ENCODE results near the gene BICDL2.
"Not testable (repeated sequence)": the region's sequence is repeated elsewhere in the genome, so short reads cannot be mapped to it uniquely, and the experiment has no call there.

BICDL2 gene

DNA sequence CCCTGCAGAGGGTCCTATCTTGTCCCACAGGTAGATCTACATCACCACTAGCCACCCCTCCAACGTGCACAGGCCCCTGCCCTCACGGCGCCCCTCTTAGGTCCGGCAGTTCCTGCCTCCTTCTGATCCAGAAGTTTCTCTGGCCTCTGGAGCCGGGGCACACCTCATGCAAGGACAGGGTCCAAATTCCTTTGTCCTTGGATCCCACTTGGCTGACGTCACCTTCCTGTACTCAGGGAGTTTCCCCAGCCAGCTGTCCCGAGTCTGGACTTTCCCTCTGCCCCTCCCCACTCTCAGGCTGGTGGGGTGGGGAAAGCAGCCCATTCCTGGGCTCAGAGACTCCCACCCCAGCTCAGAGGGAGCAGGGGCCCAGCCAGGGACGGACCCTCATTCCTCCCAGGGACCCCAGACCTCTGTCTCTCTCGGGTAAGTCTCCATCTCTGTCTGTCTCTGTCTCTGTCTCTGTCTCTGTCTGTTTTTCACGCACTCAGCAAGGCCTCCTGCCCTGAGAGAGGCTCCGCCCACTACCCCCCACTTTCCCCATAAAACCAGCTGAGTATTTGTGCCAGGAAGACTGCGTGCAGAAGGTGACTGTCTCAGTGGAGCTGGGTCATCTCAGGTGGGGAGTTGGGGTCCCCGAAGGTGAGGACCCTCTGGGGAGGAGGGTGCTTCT is 28.5 kb upstream of the BICDL2 start, which contains the start of gene IL32:
TSS of gene IL32 (plus strand) at position 572 of the 673 bp plus-strand sequence. CDS start 172 bp downstream, outside the sequence.
- peak; percentile 27 for DNase-seq

DNA sequence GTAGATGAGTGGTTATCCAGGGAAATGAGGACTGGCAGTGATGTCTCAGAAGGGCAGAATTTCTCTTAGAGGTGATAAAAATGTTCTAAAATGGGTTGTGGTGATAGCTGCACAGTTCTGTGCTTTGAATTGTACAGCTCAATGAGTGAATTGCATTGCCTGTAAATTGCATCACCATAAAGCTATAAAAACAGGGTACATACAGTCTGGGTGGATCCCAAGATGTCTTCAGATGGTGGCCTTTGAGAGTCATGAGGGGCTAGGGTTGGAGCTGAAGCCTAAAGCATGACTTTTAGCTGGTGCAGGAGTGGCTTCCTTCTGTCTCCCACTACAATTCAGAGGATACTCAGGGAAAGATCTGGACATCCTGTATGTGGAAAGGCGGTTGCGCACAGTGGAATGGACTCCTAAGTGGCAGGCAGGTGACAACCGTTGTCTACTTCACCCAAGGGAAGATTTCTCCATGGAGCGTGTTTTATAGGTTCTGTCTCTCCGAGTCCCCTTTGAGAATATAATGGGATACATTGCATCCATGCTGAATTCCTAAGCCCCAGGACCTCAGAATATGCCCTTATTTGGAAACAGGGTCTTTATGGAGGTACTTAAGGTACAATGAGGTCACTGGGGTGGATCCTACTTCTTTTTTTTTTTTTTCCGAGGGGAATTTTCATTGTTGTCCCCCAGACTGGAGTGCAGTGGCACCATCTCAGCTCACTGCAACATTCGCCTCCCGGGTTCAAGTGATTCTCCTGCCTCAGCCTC is 27.1 kb upstream of the BICDL2 start:
- DNase-seq = no peak

GRCh38 chr16:3062553-3062952 is 25.8 kb upstream of the BICDL2 start:
- DNase-seq = no peak

- no peak for DNase-seq
Measured at GRCh38 chr16:3060339-3061127, 23.8 kb upstream of the BICDL2 start.

DNA sequence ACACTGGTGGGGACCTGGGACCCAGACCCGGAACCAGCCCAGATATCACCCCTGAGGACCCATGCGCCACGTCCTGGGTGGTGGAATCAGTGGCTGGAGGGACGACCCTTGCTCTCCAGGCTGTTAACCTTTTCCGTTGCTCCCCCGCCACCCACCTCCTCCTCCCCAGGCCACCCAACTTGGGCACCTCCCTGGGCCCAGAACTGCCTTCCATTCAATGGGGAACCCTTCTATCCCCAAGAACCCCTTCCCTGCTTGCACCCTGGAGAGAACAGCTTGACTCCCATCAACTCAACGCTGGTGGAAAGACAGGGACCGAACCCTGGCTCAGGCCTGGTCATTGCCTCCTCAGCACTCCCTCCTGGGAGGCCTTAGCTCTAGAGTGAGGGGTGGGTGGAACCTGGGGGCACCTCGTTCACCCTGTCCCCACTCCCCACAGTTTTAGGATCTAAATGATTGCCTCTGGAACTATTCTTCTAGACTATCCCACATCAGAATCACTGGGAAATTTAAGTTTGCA is 23.0 kb upstream of the BICDL2 start:
- no peak for DNase-seq

GRCh38 chr16:3059041-3059722 is 22.4 kb upstream of the BICDL2 start:
- DNase-seq = peak; percentile 86

GRCh38 chr16:3058139-3059030 is 21.6 kb upstream of the BICDL2 start:
- DNase-seq = no peak

GRCh38 chr16:3057181-3058138 is 20.7 kb upstream of the BICDL2 start:
- DNase-seq = no peak

- no peak for DNase-seq
Measured at GRCh38 chr16:3056336-3057180, 19.8 kb upstream of the BICDL2 start.

- not testable (repeated sequence) for DNase-seq
Measured at GRCh38 chr16:3055734-3056115, 19.0 kb upstream of the BICDL2 start.

DNA sequence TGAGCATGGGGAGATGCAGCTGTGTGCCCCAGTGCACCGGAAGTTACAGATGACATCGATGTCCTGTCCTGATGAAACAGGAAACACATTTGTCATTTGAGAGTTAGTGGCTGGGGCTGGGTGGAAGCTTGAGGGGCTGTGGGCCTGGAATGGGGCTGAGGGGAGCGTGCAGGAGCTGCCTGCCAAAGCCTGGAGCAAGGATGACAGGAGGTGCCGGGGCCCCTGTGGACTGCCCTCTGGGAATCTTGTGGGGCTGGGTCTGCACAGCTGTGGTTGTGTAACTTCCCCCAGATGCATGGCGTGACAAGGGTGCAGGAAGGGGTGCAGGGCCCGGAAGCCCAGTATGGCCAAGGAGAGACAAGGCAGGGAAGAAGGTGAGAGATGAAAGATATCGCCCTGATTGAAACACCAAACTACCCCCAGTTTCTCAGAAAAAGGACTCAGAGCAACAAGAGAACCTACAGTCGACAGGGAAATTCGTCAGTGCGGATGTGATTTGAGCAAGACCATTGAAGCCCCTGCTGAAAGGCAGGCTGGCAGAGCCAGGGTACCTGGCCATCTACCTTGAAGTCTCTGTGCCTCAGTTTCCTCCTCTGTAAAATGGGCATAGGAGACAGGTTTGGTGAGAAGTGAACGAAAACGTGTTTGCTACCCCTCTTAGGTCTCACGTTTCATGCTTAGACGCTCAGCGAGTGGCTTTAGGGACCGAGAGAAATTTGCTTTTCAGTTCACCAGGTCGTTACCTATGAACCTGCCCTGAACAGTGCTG is 18.4 kb upstream of the BICDL2 start:
- DNase-seq = no peak

DNA sequence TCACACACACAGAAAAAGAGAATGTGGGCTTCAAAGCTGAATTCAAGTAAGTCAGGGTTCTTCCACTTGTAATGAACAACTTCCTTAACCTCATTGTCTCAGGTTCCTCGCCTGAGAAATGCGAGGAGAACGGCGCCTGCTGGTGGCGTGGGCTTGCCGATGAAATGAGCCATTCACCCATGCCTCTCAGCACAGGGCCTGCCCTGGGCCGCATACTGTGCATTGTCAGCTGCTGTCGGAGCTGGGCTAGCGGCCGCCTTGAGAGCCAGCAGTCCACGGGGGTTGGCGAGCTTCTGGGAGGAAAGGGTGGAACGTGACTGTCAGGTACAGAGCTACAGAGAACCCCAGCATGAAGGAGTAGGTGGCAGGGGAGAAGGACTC is 16.6 kb upstream of the BICDL2 start:
- DNase-seq = not testable (repeated sequence)

GRCh38 chr16:3052571-3053329 is 16.0 kb upstream of the BICDL2 start:
- DNase-seq = not testable (repeated sequence)

GRCh38 chr16:3051494-3051893 is 14.8 kb upstream of the BICDL2 start:
- peak; percentile 49 for DNase-seq

- no peak for DNase-seq
Measured at GRCh38 chr16:3051009-3051408, 14.3 kb upstream of the BICDL2 start.

- no peak for DNase-seq
Measured at GRCh38 chr16:3050487-3050886, 13.7 kb upstream of the BICDL2 start.

DNA sequence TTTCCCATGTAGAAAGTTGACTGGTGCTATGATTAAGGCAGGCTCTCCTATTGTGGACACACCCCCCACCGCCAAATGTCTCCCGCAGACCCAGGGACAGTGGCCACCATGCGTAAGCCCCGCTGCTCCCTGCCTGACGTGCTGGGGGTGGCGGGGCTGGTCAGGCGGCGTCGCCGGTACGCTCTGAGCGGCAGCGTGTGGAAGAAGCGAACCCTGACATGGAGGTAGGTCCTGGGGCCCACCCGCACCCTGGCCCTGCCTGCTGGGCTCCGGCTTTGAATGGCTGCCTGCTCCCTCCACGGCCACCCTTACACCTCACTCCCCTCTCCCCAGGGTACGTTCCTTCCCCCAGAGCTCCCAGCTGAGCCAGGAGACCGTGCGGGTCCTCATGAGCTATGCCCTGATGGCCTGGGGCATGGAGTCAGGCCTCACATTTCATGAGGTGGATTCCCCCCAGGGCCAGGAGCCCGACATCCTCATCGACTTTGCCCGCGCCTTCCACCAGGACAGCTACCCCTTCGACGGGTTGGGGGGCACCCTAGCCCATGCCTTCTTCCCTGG is 13.3 kb upstream of the BICDL2 start:
- DNase-seq = no peak

DNA sequence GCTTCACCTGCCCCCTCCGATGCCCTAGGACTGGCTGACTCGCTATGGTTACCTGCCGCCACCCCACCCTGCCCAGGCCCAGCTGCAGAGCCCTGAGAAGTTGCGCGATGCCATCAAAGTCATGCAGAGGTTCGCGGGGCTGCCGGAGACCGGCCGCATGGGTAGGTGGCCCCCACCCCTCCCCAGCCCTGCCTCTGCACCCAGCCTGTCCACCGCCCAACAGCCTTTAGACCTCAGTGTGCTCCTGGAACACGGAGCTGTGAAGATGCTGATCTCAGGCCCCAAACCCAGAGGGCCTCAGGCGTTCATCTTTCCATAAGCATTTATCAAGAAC is 10.6 kb upstream of the BICDL2 start:
- DNase-seq = no peak
